ENCODE data around the gene RGS3.

GRCh38 chr9:113452113-113452605, 11.4 kb upstream of the RGS3 start:
- TF ChIP-seq CHD2 (IDR thresholded peaks at IDR 0.05; ENCODE audit: low read length, partially characterized antibody) (no peak), CTCF (IDR thresholded peaks at IDR 0.05) (no peak), USF2 (IDR thresholded peaks at IDR 0.05; ENCODE audit: borderline replicate concordance, low read depth, low read length) (no peak), POLR2AphosphoS5 (IDR thresholded peaks at IDR 0.05; ENCODE audit: low read depth, low read length) (no peak), TEAD4 (IDR thresholded peaks at IDR 0.05; ENCODE audit: borderline replicate concordance, insufficient read depth) (no peak), REST (IDR thresholded peaks at IDR 0.05; ENCODE audit: low read depth, low read length) (no peak), TAF1 (IDR thresholded peaks at IDR 0.05; ENCODE audit: borderline replicate concordance, low read depth, low read length) (no peak), MXI1 (IDR thresholded peaks at IDR 0.05; ENCODE audit: low read depth, low read length) (no peak)
- TF ChIP-seq, protein P1, sequence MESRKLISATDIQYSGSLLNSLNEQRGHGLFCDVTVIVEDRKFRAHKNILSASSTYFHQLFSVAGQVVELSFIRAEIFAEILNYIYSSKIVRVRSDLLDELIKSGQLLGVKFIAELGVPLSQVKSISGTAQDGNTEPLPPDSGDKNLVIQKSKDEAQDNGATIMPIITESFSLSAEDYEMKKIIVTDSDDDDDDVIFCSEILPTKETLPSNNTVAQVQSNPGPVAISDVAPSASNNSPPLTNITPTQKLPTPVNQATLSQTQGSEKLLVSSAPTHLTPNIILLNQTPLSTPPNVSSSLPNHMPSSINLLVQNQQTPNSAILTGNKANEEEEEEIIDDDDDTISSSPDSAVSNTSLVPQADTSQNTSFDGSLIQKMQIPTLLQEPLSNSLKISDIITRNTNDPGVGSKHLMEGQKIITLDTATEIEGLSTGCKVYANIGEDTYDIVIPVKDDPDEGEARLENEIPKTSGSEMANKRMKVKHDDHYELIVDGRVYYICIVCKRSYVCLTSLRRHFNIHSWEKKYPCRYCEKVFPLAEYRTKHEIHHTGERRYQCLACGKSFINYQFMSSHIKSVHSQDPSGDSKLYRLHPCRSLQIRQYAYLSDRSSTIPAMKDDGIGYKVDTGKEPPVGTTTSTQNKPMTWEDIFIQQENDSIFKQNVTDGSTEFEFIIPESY (IDR thresholded peaks at IDR 0.05; ENCODE audit: borderline replicate concordance, low read depth): no peak
